ENCODE measurements around the gene ASB6.

The ASB6 gene

DNA sequence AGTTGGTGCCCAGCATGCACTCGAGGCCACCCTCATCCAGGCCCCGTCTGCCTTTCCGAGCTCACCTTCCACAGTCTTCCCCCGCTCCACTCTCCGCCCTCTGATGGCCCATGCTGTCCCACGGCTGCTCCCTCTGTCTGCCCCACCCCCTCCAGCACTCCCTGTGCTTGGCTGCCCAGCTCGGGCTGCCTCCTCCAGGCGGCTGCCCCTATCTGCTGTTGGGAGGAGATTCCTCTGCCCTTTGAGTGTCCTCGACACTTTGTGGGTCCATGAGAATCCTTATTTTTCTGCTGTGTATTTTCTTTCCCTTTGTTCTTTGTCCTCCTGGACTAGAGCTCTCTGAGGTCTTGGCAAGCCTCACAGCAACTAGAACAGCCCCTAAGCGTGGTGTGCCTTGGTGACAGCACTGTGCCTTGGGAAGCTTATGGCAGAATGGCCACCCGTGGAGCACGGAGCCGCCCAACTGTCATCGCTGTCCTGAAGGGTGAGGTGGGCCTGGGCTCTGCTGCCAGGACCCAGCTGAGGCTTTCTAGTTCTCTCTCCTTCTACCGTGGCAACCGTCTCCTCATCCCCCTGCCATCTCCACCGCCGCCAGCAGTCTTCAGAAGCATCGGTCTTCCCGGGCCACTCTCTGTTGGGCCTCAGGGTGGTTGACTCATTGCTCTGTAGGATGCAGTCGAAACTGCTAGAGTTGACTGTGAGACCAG lies 10.8 kb downstream of the ASB6 start:
- no peak for DNase-seq
- Mint-ChIP-seq H3K4me3 (peak overlapping the region; percentile 28), H3K9me3 (no peaks in the 10 kb centered on the region), H3K4me1 (peaks cover 65% of the 10 kb centered on the region), H3K27ac (peak overlapping the region; percentile 97), H3K27me3 (ENCODE audit: low read depth, poor library complexity) (no peaks in the 10 kb centered on the region), H3K36me3 (ENCODE audit: low read depth) (peaks cover 31% of the 10 kb centered on the region)
- TF ChIP-seq, protein P1, sequence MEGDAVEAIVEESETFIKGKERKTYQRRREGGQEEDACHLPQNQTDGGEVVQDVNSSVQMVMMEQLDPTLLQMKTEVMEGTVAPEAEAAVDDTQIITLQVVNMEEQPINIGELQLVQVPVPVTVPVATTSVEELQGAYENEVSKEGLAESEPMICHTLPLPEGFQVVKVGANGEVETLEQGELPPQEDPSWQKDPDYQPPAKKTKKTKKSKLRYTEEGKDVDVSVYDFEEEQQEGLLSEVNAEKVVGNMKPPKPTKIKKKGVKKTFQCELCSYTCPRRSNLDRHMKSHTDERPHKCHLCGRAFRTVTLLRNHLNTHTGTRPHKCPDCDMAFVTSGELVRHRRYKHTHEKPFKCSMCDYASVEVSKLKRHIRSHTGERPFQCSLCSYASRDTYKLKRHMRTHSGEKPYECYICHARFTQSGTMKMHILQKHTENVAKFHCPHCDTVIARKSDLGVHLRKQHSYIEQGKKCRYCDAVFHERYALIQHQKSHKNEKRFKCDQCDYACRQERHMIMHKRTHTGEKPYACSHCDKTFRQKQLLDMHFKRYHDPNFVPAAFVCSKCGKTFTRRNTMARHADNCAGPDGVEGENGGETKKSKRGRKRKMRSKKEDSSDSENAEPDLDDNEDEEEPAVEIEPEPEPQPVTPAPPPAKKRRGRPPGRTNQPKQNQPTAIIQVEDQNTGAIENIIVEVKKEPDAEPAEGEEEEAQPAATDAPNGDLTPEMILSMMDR (IDR thresholded peaks at IDR 0.05): no peak

- no peak for DNase-seq
- H3K27me3 Mint-ChIP-seq (ENCODE audit: low read depth, poor library complexity): no peaks in the 10 kb centered on the region
- no peak overlapping the region for H3K27ac Mint-ChIP-seq
- peaks cover 67% of the 10 kb centered on the region for H3K4me1 Mint-ChIP-seq
- H3K4me3 Mint-ChIP-seq: peak overlapping the region; percentile 20
- no peaks in the 10 kb centered on the region for H3K9me3 Mint-ChIP-seq
- H3K36me3 Mint-ChIP-seq (ENCODE audit: low read depth): peaks cover 19% of the 10 kb centered on the region
- TF ChIP-seq, protein P1 (IDR thresholded peaks at IDR 0.05): no peak
These were observed 12.6 kb downstream of the ASB6 start for GRCh38 chr9:129629251-129629820.

GRCh38 chr9:129628709-129629108 lies 13.2 kb downstream of the ASB6 start:
- peaks cover 14% of the 10 kb centered on the region for H3K36me3 Mint-ChIP-seq (ENCODE audit: low read depth)
- no peak for DNase-seq
- H3K4me1 Mint-ChIP-seq: peaks cover 71% of the 10 kb centered on the region
- TF ChIP-seq, protein P1 (IDR thresholded peaks at IDR 0.05): no peak
- no peak overlapping the region for H3K4me3 Mint-ChIP-seq
- no peaks in the 10 kb centered on the region for H3K27me3 Mint-ChIP-seq (ENCODE audit: low read depth, poor library complexity)
- H3K27ac Mint-ChIP-seq: no peak overlapping the region
- no peaks in the 10 kb centered on the region for H3K9me3 Mint-ChIP-seq

DNA sequence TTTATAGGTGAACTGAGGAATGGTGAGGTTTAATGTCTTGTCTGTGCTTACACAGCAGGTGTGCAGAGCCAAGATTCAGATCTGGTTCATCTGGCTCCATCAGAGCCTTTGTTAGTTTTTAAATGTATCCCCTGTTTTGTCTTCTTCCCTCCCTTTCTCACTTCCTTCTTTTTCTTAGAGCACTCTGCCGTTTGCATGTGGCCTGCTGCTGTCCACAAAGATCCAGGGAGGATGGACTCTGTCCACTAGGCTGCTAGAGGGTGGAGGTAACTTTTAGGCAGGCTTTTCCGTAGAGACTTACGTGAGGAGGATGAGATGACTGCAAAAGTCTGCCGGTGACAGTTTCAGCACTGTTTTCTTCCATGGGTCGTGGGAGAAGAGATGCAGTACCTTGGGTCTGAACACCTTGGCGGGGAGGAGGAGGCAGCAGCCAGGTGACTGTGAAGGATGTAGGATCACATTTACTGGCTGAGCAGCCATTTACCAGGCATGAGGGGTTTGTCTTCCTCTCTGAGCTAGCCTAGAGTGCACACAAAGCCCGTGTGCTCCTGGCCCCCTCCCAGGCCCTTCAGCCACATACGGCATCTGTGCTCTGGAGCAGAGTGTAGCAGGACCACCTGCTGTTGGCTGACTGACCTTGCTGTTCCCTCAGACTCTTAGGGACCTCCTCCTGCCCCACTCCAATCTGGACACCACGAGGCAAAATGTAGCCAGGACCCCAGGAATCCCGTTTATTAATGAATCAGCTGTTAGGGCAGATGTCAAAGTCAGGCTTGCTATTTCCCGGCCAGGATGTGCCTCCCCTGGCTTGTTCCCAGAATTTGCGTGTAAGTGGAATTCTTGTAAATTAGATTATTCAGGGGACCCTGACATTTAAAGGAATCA lies 14.2 kb downstream of the ASB6 start:
- peaks cover 3% of the 10 kb centered on the region for H3K27me3 Mint-ChIP-seq (ENCODE audit: low read depth, poor library complexity)

DNA sequence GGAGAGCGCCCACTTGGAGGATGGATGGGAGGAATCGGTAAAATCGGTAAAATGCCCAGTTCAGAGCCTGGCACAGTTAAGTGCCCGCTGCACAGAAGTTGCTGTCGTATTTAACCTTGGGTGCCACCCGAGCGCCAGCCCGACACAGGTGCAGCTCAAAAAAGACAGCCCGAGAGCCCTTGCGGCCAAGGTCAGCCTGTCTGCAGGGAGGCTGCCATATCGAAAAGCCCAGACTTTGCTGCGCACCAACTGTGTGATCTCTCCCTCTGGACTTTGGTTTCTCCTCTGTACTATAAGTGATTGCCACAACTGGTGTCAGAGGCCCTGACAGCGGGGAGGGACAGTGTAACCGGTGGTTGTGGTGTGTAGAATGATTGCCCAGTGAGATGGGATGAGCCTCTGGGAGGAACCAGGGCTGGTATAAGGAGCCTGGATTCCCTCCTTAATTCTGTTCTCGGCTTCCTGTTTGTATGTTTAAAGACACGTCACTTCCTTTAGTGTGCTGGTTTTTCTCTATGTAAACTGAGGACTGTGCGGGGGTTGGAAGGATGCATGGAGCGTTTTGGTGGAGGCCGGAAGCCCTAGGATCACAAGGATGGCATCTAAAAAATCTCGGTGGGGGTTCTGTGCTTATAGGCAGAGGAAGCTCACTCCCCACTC lies 15.2 kb downstream of the ASB6 start:
- no peak for DNase-seq
- TF ChIP-seq, protein P1 (IDR thresholded peaks at IDR 0.05): no peak
- Mint-ChIP-seq H3K4me1 (peaks cover 61% of the 10 kb centered on the region), H3K4me3 (peak overlapping the region; percentile 83), H3K27me3 (ENCODE audit: low read depth, poor library complexity) (peaks cover 10% of the 10 kb centered on the region), H3K9me3 (no peaks in the 10 kb centered on the region), H3K27ac (peak overlapping the region; percentile 57), H3K36me3 (ENCODE audit: low read depth) (peaks cover 8% of the 10 kb centered on the region)

More for the DNA sequence above, 14.2 kb downstream of the ASB6 start:
- Mint-ChIP-seq H3K36me3 (ENCODE audit: low read depth) (peaks cover 14% of the 10 kb centered on the region), H3K4me3 (peak overlapping the region; percentile 83), H3K27ac (peak overlapping the region; percentile 64), H3K4me1 (peaks cover 71% of the 10 kb centered on the region), H3K9me3 (no peaks in the 10 kb centered on the region)
- no peak for DNase-seq
- TF ChIP-seq, protein P1 (IDR thresholded peaks at IDR 0.05): no peak

Data from nephron progenitor cell (in vitro differentiated cells).